ENCODE data around the gene TYSND1.

TYSND1 gene

DNA sequence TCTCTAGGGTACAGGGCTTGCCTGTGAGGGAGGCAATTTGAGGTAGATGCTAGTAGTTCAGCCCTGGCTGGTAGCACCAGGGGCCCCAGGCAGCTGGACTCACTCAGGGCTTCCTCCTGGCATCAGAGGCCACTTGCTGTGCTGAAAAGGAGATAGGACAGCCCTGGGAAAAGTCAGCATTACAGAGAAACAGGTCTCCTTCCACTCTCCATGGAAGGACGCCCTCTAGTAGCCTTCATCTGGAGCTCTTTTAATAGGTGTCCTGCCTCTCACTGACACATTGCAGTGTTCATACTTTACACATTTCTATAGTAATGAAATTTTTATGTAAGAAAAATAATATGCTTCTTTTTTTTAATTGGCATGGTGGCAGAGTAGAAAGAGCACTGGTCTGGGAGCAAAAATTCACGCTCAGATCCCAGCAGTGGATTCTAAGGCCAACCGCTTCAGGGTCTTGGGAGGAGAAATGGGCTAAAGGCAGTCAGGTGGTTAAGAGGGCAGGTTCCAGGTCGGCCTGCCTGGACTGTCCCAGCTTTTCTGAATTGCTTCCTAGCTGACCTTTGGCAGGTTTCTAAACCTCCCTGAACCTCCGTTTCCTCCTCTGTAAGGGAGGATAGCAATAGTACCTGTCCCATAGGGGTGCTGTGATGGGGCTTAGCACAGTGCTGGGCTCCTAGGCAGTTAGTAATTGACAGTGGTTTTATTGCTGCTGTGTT lies 49.6 kb downstream of the TYSND1 start:
- no peaks in the 10 kb centered on the region for H3K9me3 Mint-ChIP-seq
- H3K27me3 Mint-ChIP-seq, result no peaks in the 10 kb centered on the region
- no peak overlapping the region for H3K27ac Mint-ChIP-seq
- intact Hi-C loops (cut with micrococcal nuclease), result no loop called here
- H3K4me1 Mint-ChIP-seq (ENCODE audit: low read depth), result peaks cover 5% of the 10 kb centered on the region
- H3K36me3 Mint-ChIP-seq (ENCODE audit: low read depth), result no peaks in the 10 kb centered on the region
- no peak overlapping the region for H3K4me3 Mint-ChIP-seq

DNA sequence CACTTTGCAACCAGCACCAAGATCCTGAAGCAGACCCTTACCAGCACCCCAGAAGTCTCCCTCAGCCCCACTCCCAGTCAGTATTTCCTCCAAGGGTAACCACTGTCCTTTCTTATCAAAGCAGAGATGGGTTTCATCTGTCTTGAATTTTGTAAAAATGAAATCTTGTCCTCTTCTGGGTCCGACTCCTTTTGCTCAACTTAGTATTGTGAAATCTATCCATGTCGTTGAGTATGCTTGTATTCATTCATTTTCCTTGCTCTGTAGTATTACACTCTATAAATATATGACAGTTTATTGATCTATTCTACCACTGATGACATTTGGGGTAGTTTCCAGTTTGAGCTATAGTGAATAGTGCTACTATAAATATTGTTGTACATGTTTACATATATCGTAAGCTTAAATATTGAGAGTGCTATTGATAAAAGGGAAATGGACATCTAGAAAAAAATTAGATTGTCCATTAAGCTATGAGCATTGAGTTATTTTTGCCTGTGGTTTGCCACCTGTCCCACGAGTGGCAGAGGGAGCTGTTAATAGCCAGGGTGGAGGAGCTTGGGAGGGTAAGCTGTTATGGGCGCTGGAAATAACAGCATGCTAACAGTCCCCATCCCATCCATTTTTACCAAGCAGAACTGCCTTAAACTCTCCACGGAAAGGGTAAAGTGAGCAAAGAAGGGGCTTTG lies 50.3 kb downstream of the TYSND1 start:
- H3K9me3 Mint-ChIP-seq, result no peaks in the 10 kb centered on the region
- H3K27me3 Mint-ChIP-seq, result no peaks in the 10 kb centered on the region
- H3K4me3 Mint-ChIP-seq, result no peak overlapping the region
- no peak overlapping the region for H3K27ac Mint-ChIP-seq
- H3K36me3 Mint-ChIP-seq (ENCODE audit: low read depth), result no peaks in the 10 kb centered on the region
- intact Hi-C loops (cut with micrococcal nuclease), result no loop called here
- peaks cover 8% of the 10 kb centered on the region for H3K4me1 Mint-ChIP-seq (ENCODE audit: low read depth)

- no peaks in the 10 kb centered on the region for H3K9me3 Mint-ChIP-seq
- no peaks in the 10 kb centered on the region for H3K27me3 Mint-ChIP-seq
- intact Hi-C loops (cut with micrococcal nuclease), result no loop called here
- no peak overlapping the region for H3K4me3 Mint-ChIP-seq
- H3K27ac Mint-ChIP-seq, result no peak overlapping the region
- H3K4me1 Mint-ChIP-seq (ENCODE audit: low read depth), result peaks cover 8% of the 10 kb centered on the region
- H3K36me3 Mint-ChIP-seq (ENCODE audit: low read depth), result no peaks in the 10 kb centered on the region
These were observed 52.2 kb downstream of the TYSND1 start for GRCh38 chr10:70094250-70094649.

GRCh38 chr10:70093335-70093944 lies 53.1 kb downstream of the TYSND1 start:
- Mint-ChIP-seq H3K9me3 (no peaks in the 10 kb centered on the region), H3K36me3 (ENCODE audit: low read depth) (no peaks in the 10 kb centered on the region), H3K27me3 (no peaks in the 10 kb centered on the region), H3K4me1 (ENCODE audit: low read depth) (peaks cover 9% of the 10 kb centered on the region), H3K4me3 (no peak overlapping the region), H3K27ac (no peak overlapping the region)
- intact Hi-C loops (cut with micrococcal nuclease), result no loop called here

- Mint-ChIP-seq H3K27me3 (no peaks in the 10 kb centered on the region), H3K27ac (no peak overlapping the region), H3K4me1 (ENCODE audit: low read depth) (peaks cover 15% of the 10 kb centered on the region), H3K36me3 (ENCODE audit: low read depth) (no peaks in the 10 kb centered on the region), H3K4me3 (no peak overlapping the region), H3K9me3 (no peaks in the 10 kb centered on the region)
- intact Hi-C loops (cut with micrococcal nuclease), result no loop called here
These were observed 54.1 kb downstream of the TYSND1 start for GRCh38 chr10:70092389-70092718.

DNA sequence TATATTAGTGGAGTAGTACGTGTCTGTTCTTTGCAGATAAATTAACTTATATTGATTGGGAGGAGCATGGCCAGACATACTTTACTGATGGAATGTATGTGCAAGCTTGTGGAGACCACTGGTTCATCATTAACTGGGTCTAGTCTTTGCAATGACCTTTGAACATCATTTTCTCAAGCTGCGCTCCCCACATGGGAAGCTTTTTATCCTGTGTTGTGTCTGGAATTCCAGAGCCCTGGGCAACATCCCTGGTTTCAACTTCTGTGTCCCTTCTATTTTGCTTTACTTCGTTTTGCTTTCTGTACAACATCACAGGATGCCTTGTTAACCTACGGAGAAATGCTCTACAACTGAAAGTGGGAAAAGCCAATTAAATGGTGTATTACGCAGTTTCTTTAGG lies 55.5 kb downstream of the TYSND1 start:
- Mint-ChIP-seq H3K4me1 (ENCODE audit: low read depth) (peaks cover 15% of the 10 kb centered on the region), H3K27ac (no peak overlapping the region), H3K36me3 (ENCODE audit: low read depth) (no peaks in the 10 kb centered on the region), H3K27me3 (no peaks in the 10 kb centered on the region), H3K4me3 (no peak overlapping the region), H3K9me3 (no peaks in the 10 kb centered on the region)
- intact Hi-C loops (cut with micrococcal nuclease), result no loop called here

DNA sequence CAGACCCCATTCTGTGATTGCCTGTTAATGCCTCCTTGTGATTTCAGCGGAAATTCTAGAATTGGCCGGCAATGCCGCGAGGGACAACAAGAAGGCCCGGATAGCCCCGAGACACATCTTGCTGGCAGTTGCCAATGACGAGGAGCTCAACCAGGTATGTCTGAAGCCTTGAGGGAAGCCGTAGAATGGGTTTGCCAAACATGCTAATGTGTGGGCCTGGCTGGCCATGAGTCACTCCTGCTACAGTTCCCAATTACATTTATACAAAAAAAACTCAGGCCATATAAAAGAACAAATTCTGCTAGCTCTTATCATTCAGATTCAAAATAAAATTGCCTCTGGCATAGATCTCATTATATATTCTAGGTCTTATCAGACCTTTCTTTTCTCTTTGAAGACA lies 56.5 kb downstream of the TYSND1 start:
- H3K27ac Mint-ChIP-seq, result no peak overlapping the region
- no peaks in the 10 kb centered on the region for H3K9me3 Mint-ChIP-seq
- H3K27me3 Mint-ChIP-seq, result no peaks in the 10 kb centered on the region
- H3K4me1 Mint-ChIP-seq (ENCODE audit: low read depth), result peaks cover 15% of the 10 kb centered on the region
- no peaks in the 10 kb centered on the region for H3K36me3 Mint-ChIP-seq (ENCODE audit: low read depth)
- intact Hi-C loops (cut with micrococcal nuclease), result no loop called here
- no peak overlapping the region for H3K4me3 Mint-ChIP-seq

- peaks cover 15% of the 10 kb centered on the region for H3K4me1 Mint-ChIP-seq (ENCODE audit: low read depth)
- H3K36me3 Mint-ChIP-seq (ENCODE audit: low read depth), result no peaks in the 10 kb centered on the region
- no peaks in the 10 kb centered on the region for H3K27me3 Mint-ChIP-seq
- no peaks in the 10 kb centered on the region for H3K9me3 Mint-ChIP-seq
- intact Hi-C loops (cut with micrococcal nuclease), result no loop called here
- H3K4me3 Mint-ChIP-seq, result no peak overlapping the region
- no peak overlapping the region for H3K27ac Mint-ChIP-seq
These were observed 58.2 kb downstream of the TYSND1 start for GRCh38 chr10:70088308-70088698.

Data from dendritic cell treated with granulocyte-macrophage colony-stimulating factor and Interleukin-4, amounts not matched to agents 40 ng/mL and 50 ng/mL, for 4 days (primary cell).